Neural cell (in vitro differentiated cells): ENCODE measurements around the gene NDUFS5. TPM values are rescaled to one million over a fixed set of nuclear protein-coding genes. Genes with fewer than 3 reads are reported as not detected.

Source experiments
- H2AFZ ChIP-seq: fragments of 200-600, 300-800 bp; sonication (generic), shearing (Covaris generic); 2 replicates; pipeline ENCODE4 v1.6.0; 2014; ENCODE audit warnings: low read depth, mild to moderate bottlenecking, antibody characterized with exemption, low read length, moderate library complexity
- H3F3A ChIP-seq: fragments of 200-600 bp; shearing (Covaris generic); 2 replicates; pipeline ENCODE4 v1.6.1; 2016; ENCODE audit warnings: mild to moderate bottlenecking, moderate library complexity, mixed read lengths, antibody characterized with exemption, low read length; ENCODE audit not compliant: insufficient read depth, poor library complexity, severe bottlenecking
- H3K27ac ChIP-seq: fragments of 200-600, 300-800 bp; sonication (generic), shearing (Covaris generic); 2 replicates; pipeline ENCODE4 v1.5.1; 2014; ENCODE audit warnings: mild to moderate bottlenecking, low read length, moderate library complexity
- H3K27me3 ChIP-seq: fragments of 300-800, 200-600 bp; sonication (generic), shearing (Covaris generic); 2 replicates; pipeline ENCODE4 v1.6.0; 2014; ENCODE audit warnings: mild to moderate bottlenecking, low read depth, low read length, moderate library complexity; ENCODE audit not compliant: insufficient read depth
- H3K36me3 ChIP-seq: fragments of 300-800, 200-600 bp; sonication (generic), shearing (Covaris generic); 2 replicates; pipeline ENCODE4 v1.5.1; 2014; ENCODE audit warnings: mild to moderate bottlenecking, antibody characterized with exemption, low read length, moderate library complexity; ENCODE audit not compliant: insufficient read depth
- H3K4me2 ChIP-seq: fragments of 300-800, 200-600 bp; sonication (generic), shearing (Covaris generic); 2 replicates; pipeline ENCODE4 v1.6.0; 2014; ENCODE audit warnings: mild to moderate bottlenecking, low read length
- H3K4me3 ChIP-seq: fragments of 300-800, 200-600 bp; sonication (generic), shearing (Covaris generic); 2 replicates; pipeline ENCODE4 v1.5.1; 2014; ENCODE audit warnings: mild to moderate bottlenecking, low read length, moderate library complexity
- H3K79me2 ChIP-seq: fragments of 200-600 bp; shearing (Covaris generic); replicated peaks from 2 replicates; pipeline ENCODE4 v1.6.0; 2014; ENCODE audit warnings: mild to moderate bottlenecking, low read length, moderate library complexity; ENCODE audit not compliant: insufficient read depth
- H3K9ac ChIP-seq: fragments of 300-800, 200-600 bp; sonication (generic), shearing (Covaris generic); 2 replicates; pipeline ENCODE4 v1.6.1; 2016; ENCODE audit warnings: mild to moderate bottlenecking, low read length, mixed read lengths
- H3K9me2 ChIP-seq: fragments of 200-600 bp; shearing (Covaris generic); 2 replicates; pipeline ENCODE4 v1.6.1; 2016; ENCODE audit warnings: mild to moderate bottlenecking, low read length, mixed read lengths; ENCODE audit not compliant: insufficient read depth
- H3K9me3 ChIP-seq: fragments of 200-600, 300-800 bp; sonication (generic), shearing (Covaris generic); 2 replicates; pipeline ENCODE4 v1.6.1; 2016; ENCODE audit warnings: mild to moderate bottlenecking, mixed run types, low read length, moderate library complexity, mixed read lengths
- H4K20me1 ChIP-seq: fragments of 200-600 bp; shearing (Covaris generic); 2 replicates; pipeline ENCODE4 v1.6.1; 2016; ENCODE audit warnings: mild to moderate bottlenecking, mixed run types; ENCODE audit not compliant: insufficient read depth
- EP300 ChIP-seq: fragments of 450-650 bp; conservative IDR thresholded peaks from 2 replicates; pipeline ENCODE4 v1.6.1; 2014; ENCODE audit warnings: antibody characterized with exemption, mild to moderate bottlenecking, moderate library complexity; ENCODE audit not compliant: poor library complexity, severe bottlenecking
- EZH2 ChIP-seq: fragments of 200-600, 300-800 bp; shearing (Covaris generic), sonication (generic); IDR thresholded peaks from 2 replicates; pipeline ENCODE4 v1.6.1; 2014; ENCODE audit warnings: antibody characterized with exemption, low read length, borderline replicate concordance, mild to moderate bottlenecking; ENCODE audit not compliant: insufficient read depth, poor library complexity, severe bottlenecking
- MXI1 ChIP-seq: fragments of 450-650 bp; conservative IDR thresholded peaks from 2 replicates; pipeline ENCODE4 v1.6.1; 2014; ENCODE audit warnings: antibody characterized with exemption, mild to moderate bottlenecking; ENCODE audit not compliant: poor library complexity, severe bottlenecking
- POLR2AphosphoS5 ChIP-seq: IDR thresholded peaks from 2 replicates; pipeline ENCODE4 v1.6.1; 2012
- RAD21 ChIP-seq: fragments of 450-650 bp; conservative IDR thresholded peaks from 2 replicates; pipeline ENCODE4 v1.6.1; 2014; ENCODE audit warnings: antibody characterized with exemption, mild to moderate bottlenecking, moderate library complexity
- REST ChIP-seq: IDR thresholded peaks from 2 replicates; pipeline ENCODE4 v1.6.1; 2012; ENCODE audit warnings: borderline replicate concordance
- SMC3 ChIP-seq: fragments of 450-650 bp; conservative IDR thresholded peaks from 2 replicates; pipeline ENCODE4 v1.6.1; 2014; ENCODE audit warnings: antibody characterized with exemption, mild to moderate bottlenecking, moderate library complexity; ENCODE audit not compliant: poor library complexity
- TAF1 ChIP-seq: IDR thresholded peaks from 2 replicates; pipeline ENCODE4 v1.6.1; 2012; ENCODE audit warnings: low read depth
- polyA plus RNA-seq: library from polyadenylated mRNA; depleted of rRNA; stranded (reverse); fragments of >200 nt; gene quantifications from 2 replicates; pipeline ENCODE4 v1.2.3, GENCODE V29; 2014
- TF ChIP-seq, protein P1 (sequence below): fragments of 450-650 bp; IDR thresholded peaks from 2 replicates; pipeline ENCODE4 v1.5.1; 2014; ENCODE audit warnings: antibody characterized with exemption, mild to moderate bottlenecking, moderate library complexity; ENCODE audit not compliant: poor library complexity, severe bottlenecking

The NDUFS5 gene
- polyA plus RNA-seq, 1 donor from 2014 or later = 1,398 TPM

GRCh38 chr1:38989979-38990378, 36.2 kb upstream of the NDUFS5 start:
- Histone ChIP-seq H3K27me3 (no peaks in the 10 kb centered on the region), H3K79me2 (peaks cover 37% of the 10 kb centered on the region), H3K27ac (peak overlapping the region; percentile 93), H3F3A (peaks cover 7% of the 10 kb centered on the region), H2AFZ (peak overlapping the region; percentile 87), H3K9ac (peak overlapping the region; percentile 92), H3K4me2 (peak overlapping the region; percentile 74), H3K9me2 (no peaks in the 10 kb centered on the region), H4K20me1 (peaks cover 3% of the 10 kb centered on the region), H3K36me3 (no peaks in the 10 kb centered on the region), H3K9me3 (no peaks in the 10 kb centered on the region), H3K4me3 (peak overlapping the region; percentile 72)
- TF ChIP-seq REST (no peak), POLR2AphosphoS5 (no peak), TAF1 (no peak), EZH2 (no peak), RAD21 (no peak), MXI1 (no peak), SMC3 (no peak), EP300 (no peak)
- TF ChIP-seq, protein P1, sequence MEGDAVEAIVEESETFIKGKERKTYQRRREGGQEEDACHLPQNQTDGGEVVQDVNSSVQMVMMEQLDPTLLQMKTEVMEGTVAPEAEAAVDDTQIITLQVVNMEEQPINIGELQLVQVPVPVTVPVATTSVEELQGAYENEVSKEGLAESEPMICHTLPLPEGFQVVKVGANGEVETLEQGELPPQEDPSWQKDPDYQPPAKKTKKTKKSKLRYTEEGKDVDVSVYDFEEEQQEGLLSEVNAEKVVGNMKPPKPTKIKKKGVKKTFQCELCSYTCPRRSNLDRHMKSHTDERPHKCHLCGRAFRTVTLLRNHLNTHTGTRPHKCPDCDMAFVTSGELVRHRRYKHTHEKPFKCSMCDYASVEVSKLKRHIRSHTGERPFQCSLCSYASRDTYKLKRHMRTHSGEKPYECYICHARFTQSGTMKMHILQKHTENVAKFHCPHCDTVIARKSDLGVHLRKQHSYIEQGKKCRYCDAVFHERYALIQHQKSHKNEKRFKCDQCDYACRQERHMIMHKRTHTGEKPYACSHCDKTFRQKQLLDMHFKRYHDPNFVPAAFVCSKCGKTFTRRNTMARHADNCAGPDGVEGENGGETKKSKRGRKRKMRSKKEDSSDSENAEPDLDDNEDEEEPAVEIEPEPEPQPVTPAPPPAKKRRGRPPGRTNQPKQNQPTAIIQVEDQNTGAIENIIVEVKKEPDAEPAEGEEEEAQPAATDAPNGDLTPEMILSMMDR = no peak

DNA sequence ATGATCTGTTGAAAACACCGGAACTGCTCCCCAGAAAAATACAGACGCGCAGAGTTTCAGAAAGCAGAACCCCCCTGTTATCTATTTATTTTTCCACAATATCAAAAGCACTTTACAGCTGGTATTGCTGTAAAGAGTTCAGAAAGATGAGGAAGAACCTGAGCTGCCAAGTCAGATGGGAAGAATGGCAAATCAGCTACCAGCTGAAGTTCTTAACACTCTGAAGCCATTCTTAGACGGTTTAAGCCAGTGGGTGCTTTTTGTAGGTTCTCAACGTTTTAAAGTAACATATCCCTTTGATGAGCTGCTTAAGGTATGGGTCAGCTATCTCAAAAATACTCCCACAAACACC, 35.8 kb upstream of the NDUFS5 start:
- H3K4me3 ChIP-seq = peak overlapping the region; percentile 72
- peak overlapping the region; percentile 93 for H3K27ac ChIP-seq

More for the DNA sequence above, 35.8 kb upstream of the NDUFS5 start:
- peak overlapping the region; percentile 92 for H3K9ac ChIP-seq
- H3K4me2 ChIP-seq = peak overlapping the region; percentile 74
- TF ChIP-seq TAF1 = peak; percentile 10
- TF ChIP-seq POLR2AphosphoS5 = no peak
- no peaks in the 10 kb centered on the region for H3K36me3 ChIP-seq
- peaks cover 7% of the 10 kb centered on the region for H3F3A ChIP-seq
- H3K79me2 ChIP-seq = peaks cover 41% of the 10 kb centered on the region
- H2AFZ ChIP-seq = peak overlapping the region; percentile 87
- H3K9me3 ChIP-seq = no peaks in the 10 kb centered on the region
- H3K27me3 ChIP-seq = no peaks in the 10 kb centered on the region
- H3K9me2 ChIP-seq = no peaks in the 10 kb centered on the region
- H4K20me1 ChIP-seq = peaks cover 7% of the 10 kb centered on the region
